Keratinocyte (primary cell): ENCODE results near the gene ZNG1A.
"Not testable (repeated sequence)": the region's sequence is repeated elsewhere in the genome, so short reads cannot be mapped to it uniquely, and the experiment has no call there.

ENCODE experiments used
- CTCF ChIP-seq, 3 experiments: IDR thresholded peaks in 1 of 3; conservative IDR thresholded peaks in 1 of 3; optimal IDR thresholded peaks in 1 of 3; 2 replicates in 2 of 3; 3 replicates in 1 of 3; pipeline versions ENCODE3 to v1.5.1; 2011; ENCODE audit warnings: low read length in 3 of 3, mild to moderate bottlenecking in 3 of 3, moderate library complexity in 2 of 3, control low read depth in 1 of 3, inconsistent platforms in 1 of 3; ENCODE audit not compliant: insufficient read depth in 2 of 3; ENCODE audit errors: extremely low read depth in 1 of 3
- EZH2 ChIP-seq: IDR thresholded peaks from one replicate; pipeline ENCODE4 v1.6.1; 2012; ENCODE audit warnings: inconsistent platforms, mild to moderate bottlenecking, low read length, moderate library complexity

- not testable (repeated sequence) for TF ChIP-seq CTCF (optimal IDR thresholded peaks at IDR 0.05 in 1 of 3, IDR thresholded peaks at IDR 0.05 in 1 of 3, conservative IDR thresholded peaks at IDR 0.05 in 1 of 3; ENCODE audit: extremely low read depth in 1 of 3, insufficient read depth in 2 of 3, low read length in 3 of 3); EZH2
Measured at GRCh38 chr9:78333-78732, 100.5 kb downstream of the ZNG1A start.
